Adrenal gland (tissue), 5 donors: ENCODE data around the gene FOXG1.

Experiments
- POLR2A ChIP-seq, 2 donors: fragments of 450-650 bp; IDR thresholded peaks; one replicate each; pipeline ENCODE4 v1.6.1; 2017; ENCODE audit warnings: antibody characterized with exemption in 2 of 2, mild to moderate bottlenecking in 2 of 2, moderate library complexity in 1 of 2
- TF ChIP-seq, protein P1 (sequence below), 6 experiments: fragments of 450-650 bp in 4 of 6; fragments of 200-600 bp in 2 of 6; sonication (generic) in 1 of 6; IDR thresholded peaks; 1 replicate in 5 of 6; 2 replicates in 1 of 6; pipeline versions ENCODE4 v1.5.1 to v1.8.0; 2016 to 2021; ENCODE audit warnings: antibody characterized with exemption in 6 of 6, mild to moderate bottlenecking in 2 of 6, moderate library complexity in 1 of 6
- donor health status: DM: no; HTN: no; CAD: no.

DNA sequence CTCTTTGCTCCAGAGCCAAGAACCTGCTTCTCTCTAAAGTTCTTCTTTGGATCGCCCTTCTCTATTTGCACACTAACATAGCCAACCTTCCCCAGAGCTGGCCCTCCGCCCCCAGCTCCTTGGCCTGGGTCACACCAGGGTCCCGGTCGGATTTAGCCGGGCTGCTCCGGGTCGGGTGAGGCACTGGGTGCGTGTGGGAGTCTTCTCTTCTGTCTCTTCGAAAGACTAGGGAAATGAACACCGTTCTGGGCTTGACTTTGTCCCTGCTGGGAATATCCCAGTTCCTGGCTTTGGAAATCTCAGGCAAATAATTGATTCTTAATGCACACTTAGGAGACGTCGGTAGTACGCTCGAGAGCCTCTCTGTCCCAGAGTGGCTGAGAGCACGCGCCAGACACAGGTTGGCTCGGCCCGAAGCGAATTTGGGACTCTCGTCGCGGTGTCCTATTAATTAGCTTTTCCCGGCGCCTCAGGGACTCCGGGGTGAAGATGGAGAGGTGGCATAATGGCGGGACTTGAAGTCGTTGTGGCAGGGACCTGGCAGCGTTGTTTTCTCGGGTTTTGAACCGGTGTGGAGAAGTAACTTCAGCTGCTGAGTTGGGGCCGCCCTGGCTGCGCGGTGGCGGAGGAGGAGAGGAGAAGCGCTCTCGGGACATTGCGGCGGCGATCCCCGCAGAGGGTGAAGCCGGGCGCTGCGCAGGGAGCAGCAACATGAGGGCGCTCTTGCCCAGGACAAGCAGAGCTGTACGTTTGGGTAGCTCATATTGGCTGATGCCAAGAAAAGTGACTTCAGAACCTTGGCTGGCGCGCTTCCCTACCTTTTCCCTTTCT lies 7.5 kb downstream of the FOXG1 start:
- TF ChIP-seq, protein P1, sequence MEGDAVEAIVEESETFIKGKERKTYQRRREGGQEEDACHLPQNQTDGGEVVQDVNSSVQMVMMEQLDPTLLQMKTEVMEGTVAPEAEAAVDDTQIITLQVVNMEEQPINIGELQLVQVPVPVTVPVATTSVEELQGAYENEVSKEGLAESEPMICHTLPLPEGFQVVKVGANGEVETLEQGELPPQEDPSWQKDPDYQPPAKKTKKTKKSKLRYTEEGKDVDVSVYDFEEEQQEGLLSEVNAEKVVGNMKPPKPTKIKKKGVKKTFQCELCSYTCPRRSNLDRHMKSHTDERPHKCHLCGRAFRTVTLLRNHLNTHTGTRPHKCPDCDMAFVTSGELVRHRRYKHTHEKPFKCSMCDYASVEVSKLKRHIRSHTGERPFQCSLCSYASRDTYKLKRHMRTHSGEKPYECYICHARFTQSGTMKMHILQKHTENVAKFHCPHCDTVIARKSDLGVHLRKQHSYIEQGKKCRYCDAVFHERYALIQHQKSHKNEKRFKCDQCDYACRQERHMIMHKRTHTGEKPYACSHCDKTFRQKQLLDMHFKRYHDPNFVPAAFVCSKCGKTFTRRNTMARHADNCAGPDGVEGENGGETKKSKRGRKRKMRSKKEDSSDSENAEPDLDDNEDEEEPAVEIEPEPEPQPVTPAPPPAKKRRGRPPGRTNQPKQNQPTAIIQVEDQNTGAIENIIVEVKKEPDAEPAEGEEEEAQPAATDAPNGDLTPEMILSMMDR (IDR thresholded peaks at IDR 0.05), result no peak
- TF ChIP-seq POLR2A (IDR thresholded peaks at IDR 0.05), result no peak
